PFSK-1 (cell line): Measurements from ENCODE around the gene PEX7.

Source experiments
- FOXP2 ChIP-seq: optimal IDR thresholded peaks from 2 replicates; pipeline ENCODE3; 2011; ENCODE audit warnings: borderline replicate concordance, control low read depth, inconsistent platforms; ENCODE audit not compliant: insufficient read depth; ENCODE audit errors: extremely low read length, extremely low read depth
- POLR2AphosphoS5 ChIP-seq: IDR thresholded peaks from 2 replicates; pipeline ENCODE4 v1.6.1; 2012; ENCODE audit warnings: low read depth, mild to moderate bottlenecking, control low read depth, low read length, moderate library complexity
- REST ChIP-seq, 2 experiments: IDR thresholded peaks; 2 replicates each; pipeline versions ENCODE4 v1.6.1 to v1.8.0; 2011 to 2012; ENCODE audit warnings: low read depth in 2 of 2, low read length in 2 of 2, control low read depth in 1 of 2, inconsistent platforms in 1 of 2, mild to moderate bottlenecking in 1 of 2, moderate library complexity in 1 of 2; ENCODE audit not compliant: insufficient read depth in 1 of 2
- SIN3A ChIP-seq: IDR thresholded peaks from 2 replicates; pipeline ENCODE4 v1.6.1; 2012; ENCODE audit warnings: mild to moderate bottlenecking, low read length, moderate library complexity, borderline replicate concordance; ENCODE audit not compliant: insufficient read depth
- TAF1 ChIP-seq: IDR thresholded peaks from 2 replicates; pipeline ENCODE4 v1.6.1; 2012; ENCODE audit warnings: low read length, control low read depth, borderline replicate concordance; ENCODE audit not compliant: insufficient read depth

PEX7 gene

GRCh38 chr6:136945711-136946121 is 123.3 kb downstream of the PEX7 start:
- TF ChIP-seq FOXP2: no peak
- no peak for TF ChIP-seq SIN3A
- no peak for TF ChIP-seq REST (IDR thresholded peaks at IDR 0.05; ENCODE audit: insufficient read depth in 1 of 2, low read depth in 2 of 2, low read length in 2 of 2)
- TF ChIP-seq TAF1: no peak
- no peak for TF ChIP-seq POLR2AphosphoS5

- TF ChIP-seq SIN3A (no peak), REST (IDR thresholded peaks at IDR 0.05; ENCODE audit: insufficient read depth in 1 of 2, low read depth in 2 of 2, low read length in 2 of 2) (no peak), FOXP2 (no peak), TAF1 (no peak), POLR2AphosphoS5 (no peak)
Measured at GRCh38 chr6:136947037-136947436, 124.6 kb downstream of the PEX7 start.

- TF ChIP-seq FOXP2 (no peak), REST (IDR thresholded peaks at IDR 0.05; ENCODE audit: insufficient read depth in 1 of 2, low read depth in 2 of 2, low read length in 2 of 2) (no peak), POLR2AphosphoS5 (no peak), TAF1 (no peak), SIN3A (no peak)
Measured at GRCh38 chr6:136950436-136951126, 128.2 kb downstream of the PEX7 start.

GRCh38 chr6:136952714-136953260 is 130.4 kb downstream of the PEX7 start:
- TF ChIP-seq FOXP2 (no peak), POLR2AphosphoS5 (no peak), SIN3A (no peak), TAF1 (no peak), REST (IDR thresholded peaks at IDR 0.05; ENCODE audit: insufficient read depth in 1 of 2, low read depth in 2 of 2, low read length in 2 of 2) (no peak)
